HT-29 (cell line): ENCODE results near the gene PTEN. TPM values are rescaled to one million over a fixed set of nuclear protein-coding genes. Genes with fewer than 3 reads are reported as not detected.
"Not testable (repeated sequence)": the region's sequence is repeated elsewhere in the genome, so short reads cannot be mapped to it uniquely, and the experiment has no call there.

ENCODE experiments used
- DNase-seq: peaks from one replicate; pipeline ENCODE4 v3.0.0-alpha.2; 2015; ENCODE audit warnings: low spot score
- total RNA-seq: library from RNA; depleted of rRNA; stranded (reverse); fragments of >200 nt; shearing (Covaris generic); gene quantifications from 2 replicates; pipeline ENCODE4 v1.2.3, GENCODE V29; 2014

PTEN gene
- total RNA-seq, 1 experiment from 2014 or later, result 49.9 TPM

- no peak for DNase-seq
These were observed 17.8 kb upstream of the PTEN start for GRCh38 chr10:87845624-87845998.

GRCh38 chr10:87846023-87846422 is 17.4 kb upstream of the PTEN start:
- DNase-seq, result no peak

- not testable (repeated sequence) for DNase-seq
These were observed 16.7 kb upstream of the PTEN start for GRCh38 chr10:87846711-87847110.

- DNase-seq, result no peak
These were observed 15.9 kb upstream of the PTEN start for GRCh38 chr10:87847550-87847949.

GRCh38 chr10:87849001-87849400 is 14.4 kb upstream of the PTEN start:
- DNase-seq, result no peak

GRCh38 chr10:87850742-87851205 is 12.7 kb upstream of the PTEN start:
- peak; percentile 75 for DNase-seq

GRCh38 chr10:87852089-87852488 is 11.3 kb upstream of the PTEN start:
- DNase-seq, result no peak

- not testable (repeated sequence) for DNase-seq
These were observed 8.2 kb upstream of the PTEN start for GRCh38 chr10:87855247-87855646.

GRCh38 chr10:87855665-87856064 is 7.8 kb upstream of the PTEN start:
- not testable (repeated sequence) for DNase-seq

- peak; percentile 72 for DNase-seq
These were observed 3.1 kb upstream of the PTEN start for GRCh38 chr10:87860156-87860795.

GRCh38 chr10:87860816-87861403 is 2.5 kb upstream of the PTEN start:
- peak; percentile 35 for DNase-seq

- peak; percentile 84 for DNase-seq
These were observed 1.9 kb upstream of the PTEN start for GRCh38 chr10:87861566-87861952.

GRCh38 chr10:87861953-87862678 is 1.3 kb upstream of the PTEN start:
- peak; percentile 98 for DNase-seq

- DNase-seq, result no peak
These were observed 759 bp upstream of the PTEN start for GRCh38 chr10:87862679-87863052.

GRCh38 chr10:87863951-87864495 is 598 bp downstream of the PTEN start:
- DNase-seq, result not testable (repeated sequence)

GRCh38 chr10:87864496-87865059 is 1.2 kb downstream of the PTEN start:
- peak; percentile 75 for DNase-seq

GRCh38 chr10:87865241-87865881 is 1.9 kb downstream of the PTEN start:
- peak; percentile 57 for DNase-seq

- peak; percentile 52 for DNase-seq
These were observed 3.1 kb downstream of the PTEN start for GRCh38 chr10:87866412-87866974.

GRCh38 chr10:87867453-87867852 is 4.0 kb downstream of the PTEN start:
- DNase-seq, result peak; percentile 42

GRCh38 chr10:87868277-87868676 is 4.9 kb downstream of the PTEN start:
- DNase-seq, result peak; percentile 28

GRCh38 chr10:87869139-87869538 is 5.7 kb downstream of the PTEN start:
- DNase-seq, result not testable (repeated sequence)
